ENCODE data around the gene LEF1.
A peak's percentile ranks its signal among the peaks of the same experiment; 100 is the strongest.

LEF1 gene

DNA sequence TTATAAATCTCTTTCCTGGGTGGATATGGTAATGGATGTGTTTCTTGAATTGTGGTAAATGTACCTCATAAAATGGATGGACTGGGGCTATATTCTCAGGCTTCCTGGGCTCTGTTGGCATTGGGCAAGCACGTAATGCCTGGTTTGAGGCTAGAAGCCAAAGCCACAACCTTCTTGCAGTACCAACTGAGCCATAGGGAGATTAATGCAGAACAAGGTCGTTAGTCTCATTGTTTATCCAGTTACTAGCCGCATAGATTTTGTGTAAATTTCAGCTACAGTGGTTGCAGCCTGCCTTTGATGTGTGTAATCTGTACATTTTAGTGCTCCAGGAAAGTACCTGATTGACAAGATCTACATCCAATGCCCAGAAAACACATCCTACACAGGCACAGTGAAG is 7.2 kb upstream of the LEF1 start:
- no peak for DNase-seq (ENCODE audit: low read depth)

DNA sequence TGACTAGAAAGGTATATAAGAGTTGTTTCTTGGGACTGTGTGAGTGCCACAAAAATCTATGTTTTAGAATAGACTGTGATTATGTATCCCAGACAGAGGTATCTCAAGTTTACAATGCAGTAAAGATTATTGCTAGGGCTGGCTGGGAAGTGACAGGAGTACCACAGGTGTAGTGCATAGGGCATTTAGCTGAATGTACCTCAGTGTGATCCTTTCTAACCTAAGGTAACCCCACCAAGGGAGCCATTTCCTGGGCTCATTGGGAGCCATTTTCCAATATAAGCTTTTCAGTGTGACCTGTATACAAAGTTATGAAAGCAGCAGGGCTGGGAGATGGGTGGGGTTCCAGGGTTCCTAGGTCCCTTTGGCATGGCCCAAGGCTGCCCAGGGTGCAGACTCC is 6.1 kb upstream of the LEF1 start:
- DNase-seq (ENCODE audit: low read depth) = no peak

DNA sequence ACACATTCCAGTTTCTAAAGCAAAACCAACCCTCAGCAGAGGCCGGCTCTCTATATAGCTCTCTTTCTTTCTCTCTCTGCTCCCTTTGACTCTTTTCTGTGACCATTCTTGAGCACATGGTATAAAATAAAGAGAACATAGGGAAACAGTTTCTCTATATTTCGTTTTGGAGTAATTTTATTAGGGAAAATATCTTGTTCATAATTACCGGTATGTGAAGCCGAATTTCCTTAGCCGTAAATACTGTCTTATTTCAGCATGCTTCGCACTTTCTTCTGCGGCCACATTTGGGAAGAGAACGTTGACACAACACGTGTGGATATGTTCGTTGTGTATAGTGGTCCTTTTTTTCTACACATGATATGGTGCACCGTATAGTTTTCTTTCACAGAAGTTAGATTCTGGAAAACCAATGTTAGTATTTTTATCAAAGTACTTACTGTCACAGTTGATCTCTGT is 4.9 kb upstream of the LEF1 start:
- no peak for DNase-seq (ENCODE audit: low read depth)

DNA sequence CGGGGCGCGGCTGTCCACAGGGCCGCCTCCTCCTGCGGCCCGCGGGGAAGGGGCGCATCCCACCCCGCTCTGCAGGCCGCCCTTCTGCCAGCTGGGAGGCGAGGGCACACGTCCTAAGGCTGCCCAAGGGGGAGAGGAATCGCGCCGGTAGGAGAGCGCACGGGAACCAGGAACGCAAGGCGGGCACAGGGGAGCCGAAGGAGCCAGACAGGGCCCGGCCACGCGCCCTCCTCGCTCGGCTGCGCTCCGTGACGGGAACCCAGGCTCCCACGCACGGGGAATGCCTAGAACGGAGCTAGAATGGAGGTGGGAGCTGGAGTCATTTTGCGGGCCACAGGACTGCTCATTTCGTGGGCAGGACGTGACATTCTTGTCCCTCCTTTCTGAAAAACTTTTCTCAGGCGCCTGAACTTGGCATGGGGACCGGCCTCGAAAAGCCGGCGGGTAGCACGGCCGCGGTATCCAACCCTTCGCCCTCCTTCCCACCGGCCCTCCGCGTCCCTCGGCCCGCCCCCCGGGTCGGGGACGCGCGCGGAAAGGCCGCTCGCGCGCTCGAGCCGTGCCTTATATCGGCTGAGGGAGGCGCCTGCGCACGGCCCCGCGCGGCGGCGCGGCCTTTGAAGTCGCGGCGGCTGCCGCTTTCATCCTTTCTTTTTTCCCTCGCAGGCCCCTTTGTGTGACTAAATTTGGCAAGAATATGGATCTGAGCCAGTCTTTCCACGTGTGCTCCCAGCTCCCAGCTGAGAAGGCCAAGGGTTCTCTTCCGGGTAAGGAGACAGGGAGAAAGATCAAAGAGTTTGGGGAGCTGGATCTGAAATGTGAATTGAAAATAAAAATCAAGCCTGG is 4.2 kb upstream of the LEF1 start:
- no peak for DNase-seq (ENCODE audit: low read depth)

DNA sequence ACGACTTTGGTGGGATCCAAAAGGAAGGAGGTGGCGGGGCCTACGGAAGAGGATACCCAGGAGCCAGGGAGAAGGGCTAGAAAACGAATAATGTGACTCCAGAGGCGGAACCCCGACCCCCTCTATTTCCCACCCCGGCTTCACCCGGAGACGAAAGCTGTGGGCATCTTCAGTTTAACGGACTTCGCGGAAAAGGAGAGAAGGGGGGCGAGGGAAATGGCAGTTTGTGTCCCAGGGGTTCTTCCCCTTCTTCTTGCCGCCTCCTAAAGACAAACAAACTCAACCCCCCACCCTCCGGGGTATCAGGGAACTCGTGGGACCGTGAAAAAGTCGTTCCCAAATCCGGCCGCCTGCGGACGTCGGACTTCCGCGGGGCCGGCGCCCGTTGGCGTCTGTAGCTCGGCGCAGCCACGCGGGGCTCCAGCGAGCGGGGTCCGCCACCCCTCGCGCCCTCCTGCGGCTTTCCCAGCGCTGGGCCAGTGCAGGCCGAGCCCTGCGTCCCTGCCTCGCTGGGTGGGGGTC is 3.6 kb upstream of the LEF1 start:
- DNase-seq (ENCODE audit: low read depth) = no peak

DNA sequence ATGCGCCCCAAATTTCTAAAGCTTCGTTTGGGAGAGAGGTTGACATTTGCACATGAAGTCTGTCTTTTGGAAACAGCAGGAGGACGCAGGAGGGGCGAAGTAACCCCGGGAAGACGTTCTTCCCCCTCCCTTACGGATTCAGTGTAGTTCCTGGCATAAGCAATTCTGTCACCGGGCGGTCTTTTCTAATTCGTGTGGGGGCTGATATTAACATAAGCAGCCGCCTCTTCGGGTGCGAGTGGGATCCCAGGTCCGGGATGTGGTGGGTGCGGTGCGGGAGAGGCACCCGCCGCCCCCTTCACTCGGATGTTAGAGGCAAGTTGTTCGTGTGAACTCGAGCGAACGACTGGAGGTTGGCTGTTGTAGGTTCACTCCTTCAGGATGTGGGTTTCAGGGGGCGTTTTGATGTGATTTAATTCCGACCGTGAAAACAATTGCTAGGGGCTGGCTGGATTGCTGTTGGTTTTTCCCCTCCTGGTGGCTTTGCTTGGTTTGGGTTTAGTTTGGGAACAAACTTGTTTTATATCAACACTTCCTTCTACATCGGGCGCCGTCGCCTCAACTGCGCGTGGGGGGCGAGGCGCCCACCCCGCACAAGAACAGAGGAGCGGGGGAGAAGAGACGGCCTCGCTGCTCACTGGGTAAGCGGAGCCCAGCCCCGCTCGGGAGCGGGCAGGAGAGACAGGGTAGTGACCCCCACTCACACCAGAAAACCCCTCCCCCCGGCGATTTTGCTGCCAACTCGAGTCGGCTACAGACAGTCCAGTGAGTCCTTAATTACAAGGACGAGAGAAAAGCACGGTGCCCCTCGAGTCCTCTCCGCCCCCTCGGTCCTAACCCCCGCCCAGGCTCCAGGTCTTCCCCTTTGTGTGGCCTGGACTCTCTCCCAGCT is 2.9 kb upstream of the LEF1 start:
- no peak for DNase-seq (ENCODE audit: low read depth)

DNA sequence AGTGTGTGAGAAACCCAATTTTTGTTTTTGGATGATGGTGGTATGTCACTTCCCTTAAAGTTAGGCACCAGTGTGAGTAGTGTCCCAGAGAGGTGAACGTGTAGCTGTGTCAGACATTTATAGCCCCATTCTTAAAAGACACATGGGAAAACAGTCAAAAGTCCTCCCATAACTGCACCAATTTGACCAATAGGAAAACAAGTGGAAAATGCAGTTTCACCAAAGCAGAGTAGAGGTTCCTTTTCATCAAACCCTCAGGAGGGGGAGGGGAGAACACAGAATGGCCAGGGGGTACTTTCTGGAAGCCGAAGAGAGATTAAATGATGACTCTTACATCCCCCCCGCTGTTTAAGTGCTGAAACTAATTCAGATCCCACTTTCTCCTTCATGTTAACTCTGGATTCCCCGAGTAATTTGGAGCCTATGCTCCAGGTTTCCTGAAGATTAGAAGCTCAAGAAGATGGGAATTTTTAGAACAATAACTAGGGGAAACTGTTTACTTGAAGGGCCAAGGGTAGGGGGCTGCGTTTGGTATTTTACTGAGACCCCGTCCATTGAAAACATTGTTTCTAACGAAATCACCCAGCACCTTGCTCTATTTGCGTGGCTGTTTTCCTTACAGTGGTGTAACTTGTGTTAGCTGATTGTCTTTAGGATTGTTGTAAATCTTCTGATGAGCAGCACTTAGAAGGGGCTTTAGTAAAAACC is 2.1 kb upstream of the LEF1 start:
- DNase-seq (ENCODE audit: low read depth) = no peak

DNA sequence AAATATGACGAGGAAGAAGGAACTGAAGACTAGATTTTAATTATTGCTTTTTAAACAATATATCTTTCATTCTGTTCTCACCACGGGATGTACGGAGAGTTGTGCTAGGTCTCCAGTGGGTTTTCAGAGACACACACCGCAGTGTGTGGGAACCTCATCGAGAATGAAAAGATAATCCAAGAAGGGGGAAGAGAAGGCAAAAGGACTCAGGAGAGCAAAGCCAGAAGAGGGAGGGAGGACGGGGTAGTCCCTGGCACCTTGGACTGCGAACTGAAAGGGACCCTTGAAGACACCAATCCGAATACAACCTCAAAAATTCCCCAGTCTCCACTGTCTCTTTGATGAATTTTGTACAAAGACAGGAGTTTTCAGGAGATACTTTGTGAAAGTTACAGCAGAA is 932 bp upstream of the LEF1 start:
- DNase-seq (ENCODE audit: low read depth) = no peak

DNA sequence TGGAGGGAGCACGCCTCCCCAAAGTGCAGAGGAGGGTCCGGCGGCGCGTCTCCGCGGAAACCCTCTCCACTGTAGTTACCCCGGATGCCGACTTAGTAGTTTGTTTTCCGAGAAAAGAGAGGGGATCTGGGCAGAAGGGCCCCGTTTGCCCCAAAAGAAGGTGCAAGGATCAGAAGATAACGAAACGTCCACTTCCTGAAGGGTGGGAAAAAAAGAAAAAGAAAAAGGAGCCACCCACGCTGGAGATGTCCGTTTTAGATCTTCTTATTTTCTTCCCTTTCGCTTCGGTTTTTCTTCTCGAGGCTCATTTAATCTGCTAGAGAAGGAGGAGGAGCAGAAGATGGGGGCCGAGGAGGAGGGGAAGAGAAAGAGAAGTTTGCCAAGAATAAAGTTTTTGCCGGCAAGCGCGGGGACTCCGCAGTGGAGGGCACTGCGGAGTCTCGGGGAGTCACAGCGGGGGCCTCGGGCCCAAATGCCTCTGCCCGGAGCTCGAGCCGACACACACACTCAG is 517 bp downstream of the LEF1 start:
- DNase-seq (ENCODE audit: low read depth) = no peak

DNA sequence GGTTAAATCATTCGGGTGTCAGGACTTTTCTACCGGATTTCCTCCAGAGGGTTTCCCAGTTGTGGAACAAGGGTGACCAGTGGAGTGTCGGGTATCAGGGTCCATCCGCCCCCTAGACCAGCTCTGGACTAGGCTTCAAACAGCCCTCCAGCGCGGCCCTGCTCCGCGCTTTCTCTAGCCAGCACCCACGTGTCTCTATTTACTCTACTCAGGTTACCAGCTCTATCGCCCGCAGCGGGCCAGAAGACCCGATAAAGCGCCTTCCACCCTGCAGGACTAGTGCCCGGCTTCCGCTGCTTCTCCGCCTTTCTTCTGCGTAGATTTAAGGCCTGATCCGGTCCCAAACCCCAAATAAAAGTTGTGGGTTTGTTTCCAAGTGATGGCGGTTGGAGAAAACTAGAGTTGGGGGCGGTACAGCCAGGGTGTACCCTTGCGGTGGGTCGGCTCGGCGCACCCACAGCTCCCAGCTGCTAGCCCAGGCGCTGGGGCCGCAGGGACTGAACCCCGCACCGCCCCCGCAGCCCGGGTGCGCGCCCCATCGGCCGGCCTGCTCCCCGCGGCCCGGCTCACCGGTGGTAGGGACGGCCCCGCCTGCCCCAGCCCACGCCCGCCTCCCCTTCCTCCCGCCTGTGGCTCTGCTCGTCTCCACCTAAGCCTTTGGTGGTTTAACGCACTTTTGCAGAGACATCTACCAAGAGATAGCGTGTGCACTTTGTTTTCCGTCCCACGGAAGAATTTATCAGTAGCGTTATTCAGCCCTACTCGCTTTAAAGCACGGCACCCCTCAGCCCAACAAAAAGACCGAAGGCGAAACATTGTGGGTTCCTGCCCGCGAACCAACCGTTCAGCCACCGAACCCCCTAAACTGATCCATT is 2.1 kb downstream of the LEF1 start:
- no peak for DNase-seq (ENCODE audit: low read depth)

DNA sequence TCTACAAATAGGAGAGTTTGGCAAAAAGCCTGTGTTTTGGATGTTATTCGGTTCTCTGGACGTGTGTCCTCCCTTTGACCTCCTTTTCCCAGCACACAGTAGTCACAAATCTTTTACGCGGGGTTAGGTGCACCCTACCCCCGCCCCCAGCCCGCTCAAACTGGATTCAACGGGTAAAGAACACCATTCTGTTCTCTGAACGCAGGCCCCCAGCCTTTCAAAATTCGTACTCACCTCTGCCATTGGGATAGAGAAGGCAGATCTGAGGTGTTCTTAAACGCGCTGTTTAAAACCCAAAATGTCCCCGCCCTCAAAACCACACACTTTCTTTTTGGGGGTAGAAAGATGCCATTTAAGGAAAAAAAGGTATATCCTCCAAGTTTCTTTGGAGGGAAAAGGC is 2.7 kb downstream of the LEF1 start:
- no peak for DNase-seq (ENCODE audit: low read depth)

DNA sequence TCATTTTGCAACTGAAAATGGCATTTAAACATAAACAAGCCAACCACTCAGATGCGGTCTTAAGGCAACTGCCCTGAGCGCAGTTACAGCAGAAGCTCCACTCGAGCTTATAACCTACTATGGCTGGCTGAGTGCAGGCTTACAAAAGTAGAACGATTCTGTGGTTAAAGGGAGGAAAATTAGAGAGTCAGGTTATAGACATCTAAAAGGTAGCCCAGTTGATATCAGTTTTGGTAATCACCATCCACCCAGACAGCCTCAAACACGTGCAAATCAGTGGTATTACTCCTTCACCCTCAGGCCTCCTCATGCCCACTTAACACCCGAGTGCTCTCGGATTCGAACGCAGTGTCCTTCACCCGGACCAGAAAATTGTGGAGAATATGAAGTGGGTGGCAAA is 3.1 kb downstream of the LEF1 start:
- DNase-seq (ENCODE audit: low read depth) = no peak

DNA sequence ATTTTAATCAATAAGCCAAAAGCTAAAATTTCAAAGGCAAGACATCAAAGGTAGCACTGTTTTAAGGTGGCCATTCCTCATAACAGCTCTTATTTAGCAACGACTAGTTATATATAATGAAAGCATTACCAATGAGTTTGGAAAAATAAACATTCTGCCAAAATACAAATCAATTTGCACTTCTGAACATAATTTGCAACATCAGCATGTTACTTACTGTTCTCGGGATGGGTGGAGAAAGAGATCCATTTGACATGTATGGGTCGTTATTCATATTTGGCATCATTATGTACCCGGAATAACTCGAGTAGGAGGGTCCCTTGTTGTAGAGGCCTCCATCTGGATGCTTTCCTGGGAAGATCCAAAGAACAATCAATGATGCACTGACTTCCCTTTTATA is 5.4 kb downstream of the LEF1 start:
- no peak for DNase-seq (ENCODE audit: low read depth)

DNA sequence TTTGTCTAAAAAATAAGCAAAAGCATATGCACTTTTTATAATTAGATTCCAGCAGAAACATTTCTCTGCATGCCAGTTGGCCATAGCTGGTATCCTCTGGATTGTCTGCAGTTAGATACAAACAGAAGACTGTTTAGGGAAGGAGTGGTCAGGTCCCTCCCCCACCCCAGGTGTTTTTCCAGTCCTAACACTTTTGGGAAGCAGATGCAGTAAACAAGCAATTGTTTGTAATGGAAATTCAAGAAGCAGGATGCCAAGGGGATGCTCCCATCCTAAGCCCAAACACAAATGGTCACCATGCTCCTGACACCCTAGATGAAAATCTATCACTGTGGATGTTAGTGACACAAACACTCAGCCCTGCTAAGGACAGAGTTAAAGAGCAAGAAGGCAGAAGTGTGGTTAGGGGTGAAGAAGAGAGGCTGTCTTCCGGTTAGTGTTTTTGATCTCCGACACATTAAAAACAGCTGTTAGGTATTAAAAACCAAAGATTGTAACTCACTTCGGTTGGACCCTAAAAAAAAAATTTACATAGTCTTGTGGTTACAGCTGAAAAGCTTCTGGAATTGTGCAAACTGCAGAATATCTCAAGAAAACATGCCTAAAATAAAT is 7.9 kb downstream of the LEF1 start:
- no peak for DNase-seq (ENCODE audit: low read depth)

DNA sequence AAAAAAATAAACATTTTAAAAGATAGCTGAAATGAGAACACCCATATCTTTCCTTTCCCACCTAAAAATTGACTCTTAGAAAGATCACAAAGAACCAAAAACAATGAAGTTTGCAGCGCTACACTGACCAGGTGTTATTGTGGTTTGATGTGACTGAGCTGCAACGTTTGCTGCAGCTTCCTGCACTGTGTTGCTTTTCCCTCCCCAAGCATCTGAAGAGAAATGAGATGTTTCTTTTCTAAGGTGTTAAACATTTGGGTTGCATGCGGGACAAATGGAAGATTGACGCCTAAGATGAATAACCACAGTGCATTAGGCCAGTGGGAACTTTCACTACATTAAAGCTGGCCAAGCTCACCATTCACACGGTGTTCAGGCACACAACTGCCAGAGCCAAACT is 8.9 kb downstream of the LEF1 start:
- DNase-seq (ENCODE audit: low read depth) = no peak

DNA sequence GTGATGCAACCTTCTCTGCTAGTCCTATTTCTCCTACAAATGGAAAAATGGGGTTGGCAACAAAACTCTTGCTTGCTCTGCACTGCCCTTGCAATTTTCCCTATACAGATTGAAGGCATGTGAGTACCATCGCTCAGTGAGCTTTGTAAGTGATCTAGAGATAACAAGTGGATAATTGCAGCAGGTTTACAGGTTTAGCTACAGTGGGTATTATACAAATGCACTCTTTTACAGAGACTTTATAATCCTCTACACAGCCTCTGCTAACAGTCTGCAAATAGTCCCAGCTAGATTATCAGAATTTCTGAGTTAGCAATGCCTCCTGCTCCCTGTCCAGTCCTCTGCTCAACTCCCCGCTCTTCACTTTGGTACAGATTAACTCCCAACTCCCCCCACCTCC is 11.1 kb downstream of the LEF1 start:
- DNase-seq (ENCODE audit: low read depth) = no peak

DNA sequence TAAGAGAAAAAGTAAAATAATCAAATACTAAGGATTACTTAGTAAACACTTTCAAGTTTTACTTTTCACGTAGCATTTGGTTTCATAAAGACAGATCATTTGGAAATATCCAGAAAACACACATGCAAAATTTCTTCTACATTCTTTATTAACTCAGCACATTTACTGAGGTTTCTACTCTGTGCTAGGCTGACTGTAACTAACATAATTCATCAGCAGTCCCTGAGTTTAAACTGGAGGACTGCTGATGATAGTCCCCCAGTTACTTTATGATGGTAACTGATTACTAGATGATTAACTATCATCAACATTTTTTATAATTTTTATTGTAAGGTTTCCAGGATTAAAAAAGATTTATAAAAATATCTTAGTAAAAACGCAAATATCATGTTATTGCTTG is 12.3 kb downstream of the LEF1 start:
- no peak for DNase-seq (ENCODE audit: low read depth)

DNA sequence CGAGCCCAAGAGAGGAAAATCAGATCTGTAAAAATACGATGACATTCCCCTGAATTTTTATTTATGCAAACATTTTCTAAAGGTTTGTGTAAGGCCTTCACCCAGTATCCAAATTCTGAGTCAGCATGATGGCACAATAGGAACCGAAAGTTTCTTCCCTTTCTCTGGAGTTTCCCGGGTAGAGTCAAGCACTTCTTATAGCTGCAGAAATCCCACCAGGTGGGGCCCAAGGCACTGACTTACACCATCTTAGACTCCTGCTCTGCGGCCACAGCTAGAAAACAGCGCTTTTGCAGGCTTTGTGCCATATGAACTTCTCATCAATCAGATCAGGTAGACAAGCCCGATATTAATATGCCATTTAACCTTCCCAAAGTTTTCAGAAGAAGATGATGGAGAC is 13.4 kb downstream of the LEF1 start:
- DNase-seq (ENCODE audit: low read depth) = no peak

DNA sequence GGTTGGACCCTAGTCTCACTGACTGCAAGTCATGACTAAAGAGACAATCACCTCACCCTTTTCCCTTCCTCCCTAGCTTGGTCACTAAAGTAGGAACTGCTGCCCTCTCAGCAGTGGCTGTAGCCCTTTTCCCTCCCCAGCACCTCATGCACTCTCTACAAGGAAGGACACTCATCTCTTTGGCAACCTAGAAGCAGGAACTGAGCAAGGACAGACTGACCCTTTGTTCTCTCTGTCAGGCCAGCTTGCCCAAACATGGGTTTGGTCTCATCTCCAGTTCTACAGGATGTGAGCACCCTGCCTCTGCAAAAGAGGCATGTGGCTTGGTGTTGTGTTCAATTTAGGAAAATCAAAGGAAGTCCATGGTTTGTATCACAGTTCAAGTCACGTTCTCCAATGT is 15.8 kb downstream of the LEF1 start:
- no peak for DNase-seq (ENCODE audit: low read depth)

DNA sequence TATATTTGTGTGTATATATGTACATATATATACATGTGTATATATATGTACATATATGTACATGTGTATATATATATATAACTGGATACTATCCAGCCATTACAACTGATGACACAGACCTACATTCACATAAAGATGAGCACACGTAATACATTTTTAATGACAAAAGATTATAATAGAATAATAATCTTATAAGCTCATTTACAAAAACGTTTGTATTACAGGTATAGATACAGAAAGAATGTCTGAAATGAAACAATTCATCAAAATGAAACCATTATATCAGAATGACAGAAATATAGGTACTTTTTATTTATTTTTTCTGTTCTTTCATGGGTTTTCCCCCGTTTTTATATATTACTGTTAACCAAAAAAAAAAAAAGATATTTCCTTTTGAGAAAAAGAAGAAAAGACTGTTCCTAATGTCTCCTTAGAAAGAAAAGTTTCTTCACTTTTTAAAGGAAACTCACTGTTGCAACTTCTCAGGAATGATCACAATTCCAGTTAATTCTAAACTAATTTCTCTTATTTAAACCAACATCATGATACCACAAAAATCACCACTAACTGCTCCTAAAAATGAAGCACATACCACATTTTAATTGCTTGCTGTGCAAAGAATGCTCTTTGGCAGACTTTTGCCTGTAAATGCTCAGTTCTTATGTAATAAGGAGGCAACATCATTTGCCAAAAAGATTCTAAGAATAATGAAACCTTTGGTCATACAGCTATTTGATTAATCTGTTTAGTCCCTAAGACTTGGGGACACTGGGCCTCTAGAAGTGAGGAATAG is 18.9 kb downstream of the LEF1 start:
- DNase-seq (ENCODE audit: low read depth) = peak; percentile 29
